ENCODE data around the gene DMBT1.

The DMBT1 gene

DNA sequence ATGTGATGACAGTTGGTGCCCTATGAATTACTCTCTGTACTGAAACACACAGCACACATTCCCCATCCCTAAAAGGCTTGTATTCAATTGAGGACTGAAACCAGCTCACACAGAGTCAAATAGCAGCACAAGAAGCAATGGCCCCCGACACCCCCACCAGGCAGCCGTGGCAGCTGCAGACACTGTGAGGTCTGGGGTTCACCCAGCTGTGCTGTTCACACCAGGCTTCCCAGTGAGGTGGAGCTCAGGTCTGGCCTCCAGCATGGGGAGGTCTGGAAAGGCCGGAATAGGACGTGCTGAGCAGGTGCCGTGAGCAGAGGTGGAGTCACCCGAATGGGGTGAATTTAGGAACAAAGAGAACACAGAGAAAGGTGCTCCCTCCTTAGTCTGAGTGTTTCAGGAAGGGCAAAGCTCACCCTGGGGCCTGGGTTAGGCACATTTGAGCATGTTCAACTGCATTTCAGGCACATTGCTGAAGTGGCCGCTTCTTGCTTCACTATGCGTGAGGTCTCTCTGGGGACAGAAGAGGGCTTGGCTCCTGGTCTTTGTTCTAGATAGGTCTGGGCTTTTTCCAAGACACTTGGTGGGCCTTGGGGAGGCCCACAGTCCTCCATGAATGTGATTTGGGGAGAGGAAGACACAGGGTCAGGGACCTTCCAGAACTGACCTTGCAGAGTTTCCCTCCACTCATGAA lies 97.9 kb downstream of the DMBT1 start:
- TF ChIP-seq, protein P1, sequence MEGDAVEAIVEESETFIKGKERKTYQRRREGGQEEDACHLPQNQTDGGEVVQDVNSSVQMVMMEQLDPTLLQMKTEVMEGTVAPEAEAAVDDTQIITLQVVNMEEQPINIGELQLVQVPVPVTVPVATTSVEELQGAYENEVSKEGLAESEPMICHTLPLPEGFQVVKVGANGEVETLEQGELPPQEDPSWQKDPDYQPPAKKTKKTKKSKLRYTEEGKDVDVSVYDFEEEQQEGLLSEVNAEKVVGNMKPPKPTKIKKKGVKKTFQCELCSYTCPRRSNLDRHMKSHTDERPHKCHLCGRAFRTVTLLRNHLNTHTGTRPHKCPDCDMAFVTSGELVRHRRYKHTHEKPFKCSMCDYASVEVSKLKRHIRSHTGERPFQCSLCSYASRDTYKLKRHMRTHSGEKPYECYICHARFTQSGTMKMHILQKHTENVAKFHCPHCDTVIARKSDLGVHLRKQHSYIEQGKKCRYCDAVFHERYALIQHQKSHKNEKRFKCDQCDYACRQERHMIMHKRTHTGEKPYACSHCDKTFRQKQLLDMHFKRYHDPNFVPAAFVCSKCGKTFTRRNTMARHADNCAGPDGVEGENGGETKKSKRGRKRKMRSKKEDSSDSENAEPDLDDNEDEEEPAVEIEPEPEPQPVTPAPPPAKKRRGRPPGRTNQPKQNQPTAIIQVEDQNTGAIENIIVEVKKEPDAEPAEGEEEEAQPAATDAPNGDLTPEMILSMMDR (IDR thresholded peaks at IDR 0.05; ENCODE audit: borderline replicate concordance, insufficient read depth, low read depth, low read length), result no peak
- no peak overlapping the region for H3K4me3 ChIP-seq (ENCODE audit: low read depth, low read length)

DNA sequence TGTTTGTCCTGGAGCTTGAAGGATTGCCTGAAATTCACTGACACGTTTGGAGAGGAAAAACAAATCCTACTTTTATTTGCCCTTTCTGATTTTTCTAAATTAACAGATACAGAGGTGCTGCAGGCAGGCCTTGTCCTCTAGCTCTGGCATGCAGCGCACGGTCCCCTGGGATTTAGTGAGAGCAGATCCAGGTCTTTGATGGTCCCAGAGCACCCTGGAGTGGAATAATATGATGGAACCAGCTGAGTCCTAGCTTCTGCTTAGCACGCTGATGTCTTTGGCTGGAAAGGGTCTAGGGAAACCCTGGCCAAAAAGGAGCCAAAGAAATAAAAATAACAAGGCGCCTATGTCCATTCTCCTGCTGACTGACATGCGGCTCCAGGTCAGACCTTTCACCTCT lies 98.6 kb downstream of the DMBT1 start:
- TF ChIP-seq, protein P1 (IDR thresholded peaks at IDR 0.05; ENCODE audit: borderline replicate concordance, insufficient read depth, low read depth, low read length), result no peak

DNA sequence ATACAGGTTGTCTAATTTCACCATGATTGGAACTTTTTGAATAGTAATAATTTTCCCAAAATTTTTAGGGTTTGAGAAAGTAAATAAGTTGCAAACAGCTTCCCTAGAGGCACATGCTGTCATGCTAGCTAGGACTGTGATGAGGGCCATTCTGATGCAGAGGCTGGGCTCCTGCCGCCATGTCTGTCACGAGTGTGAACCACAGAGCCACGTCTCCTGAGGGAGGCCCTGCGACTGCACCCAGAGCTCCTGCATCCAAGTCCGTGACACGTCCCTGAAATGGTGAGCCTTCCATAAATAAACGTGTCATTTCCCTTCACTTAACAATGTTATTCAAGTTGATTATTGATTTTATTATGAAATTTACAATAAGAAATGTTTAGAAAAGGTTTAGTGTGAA lies 99.1 kb downstream of the DMBT1 start:
- H3K4me3 ChIP-seq (ENCODE audit: low read depth, low read length), result no peak overlapping the region
- TF ChIP-seq, protein P1 (IDR thresholded peaks at IDR 0.05; ENCODE audit: borderline replicate concordance, insufficient read depth, low read depth, low read length), result no peak

More for the DNA sequence above, 98.6 kb downstream of the DMBT1 start:
- H3K4me3 ChIP-seq (ENCODE audit: low read depth, low read length), result no peak overlapping the region

DNA sequence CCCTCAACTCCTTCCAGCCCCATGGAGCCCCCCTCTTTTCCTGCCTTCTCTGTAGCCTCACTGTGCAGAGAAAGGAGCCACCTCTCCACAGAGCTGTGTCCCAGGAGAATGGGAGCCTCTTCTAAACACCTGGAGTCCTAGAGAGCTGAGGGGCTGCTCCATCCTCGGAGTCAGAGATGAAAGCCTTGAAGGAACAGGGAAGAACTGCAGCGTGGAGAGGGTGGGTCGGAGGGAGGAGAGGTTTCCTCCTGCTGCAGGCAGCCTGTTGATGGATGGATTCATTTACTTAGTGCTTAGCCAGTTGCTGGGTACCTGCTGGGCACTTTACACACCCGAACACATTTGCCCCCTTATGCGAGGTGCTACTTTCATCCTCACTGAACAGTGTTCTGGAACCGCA lies 100.1 kb downstream of the DMBT1 start:
- TF ChIP-seq, protein P1 (IDR thresholded peaks at IDR 0.05; ENCODE audit: borderline replicate concordance, insufficient read depth, low read depth, low read length), result no peak
- H3K4me3 ChIP-seq (ENCODE audit: low read depth, low read length), result no peak overlapping the region

DNA sequence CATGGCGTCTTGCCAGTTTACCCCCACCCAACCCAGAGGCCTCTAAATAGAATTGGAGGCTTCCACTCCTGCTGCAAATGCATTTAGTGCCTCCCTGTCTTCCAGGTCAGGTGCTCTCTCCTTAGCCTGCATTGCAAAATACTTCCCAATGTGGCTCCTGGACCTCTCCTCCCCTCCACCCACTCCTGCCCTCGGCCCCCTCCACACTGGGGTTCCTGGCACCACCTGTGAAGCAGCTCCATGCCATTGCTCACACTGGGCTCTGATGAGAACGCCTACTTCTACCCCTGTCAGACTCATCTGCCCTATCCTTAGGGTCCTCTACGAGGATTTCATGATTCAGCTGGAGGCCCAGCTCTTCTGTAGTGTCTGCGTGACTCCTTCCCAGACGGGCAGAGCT lies 101.7 kb downstream of the DMBT1 start:
- no peak overlapping the region for H3K4me3 ChIP-seq (ENCODE audit: low read depth, low read length)
- TF ChIP-seq, protein P1 (IDR thresholded peaks at IDR 0.05; ENCODE audit: borderline replicate concordance, insufficient read depth, low read depth, low read length), result no peak

DNA sequence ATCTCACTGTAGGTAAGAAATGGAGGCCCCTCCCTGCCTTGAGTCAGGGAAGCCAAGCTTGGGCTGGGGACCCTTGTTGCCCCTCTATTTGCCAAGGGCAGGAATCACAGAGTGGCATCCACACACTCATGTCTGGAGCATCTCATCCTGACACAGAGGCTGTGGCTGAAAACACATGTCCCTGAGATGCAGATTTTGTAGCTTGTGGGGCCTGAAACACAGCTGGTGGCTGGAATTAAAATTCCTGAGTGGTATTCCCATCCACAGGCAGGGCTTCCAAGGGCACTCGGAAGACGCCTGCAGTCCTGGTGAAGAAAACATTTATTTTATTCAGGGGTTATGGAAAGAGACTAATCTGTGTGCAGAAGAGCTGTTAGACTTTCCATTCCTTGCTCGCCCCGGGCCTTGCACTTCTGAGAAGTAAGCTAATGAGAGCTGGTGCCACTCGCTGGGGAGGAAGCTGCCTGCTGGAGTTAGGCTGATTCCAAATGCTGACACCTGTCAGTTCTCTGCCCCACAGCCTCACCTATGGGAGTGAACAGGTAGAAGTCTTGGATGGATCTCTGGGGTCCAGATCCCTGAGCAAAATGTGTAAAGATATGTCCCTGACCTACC lies 103.1 kb downstream of the DMBT1 start:
- H3K4me3 ChIP-seq (ENCODE audit: low read depth, low read length), result no peak overlapping the region
- TF ChIP-seq, protein P1 (IDR thresholded peaks at IDR 0.05; ENCODE audit: borderline replicate concordance, insufficient read depth, low read depth, low read length), result no peak

DNA sequence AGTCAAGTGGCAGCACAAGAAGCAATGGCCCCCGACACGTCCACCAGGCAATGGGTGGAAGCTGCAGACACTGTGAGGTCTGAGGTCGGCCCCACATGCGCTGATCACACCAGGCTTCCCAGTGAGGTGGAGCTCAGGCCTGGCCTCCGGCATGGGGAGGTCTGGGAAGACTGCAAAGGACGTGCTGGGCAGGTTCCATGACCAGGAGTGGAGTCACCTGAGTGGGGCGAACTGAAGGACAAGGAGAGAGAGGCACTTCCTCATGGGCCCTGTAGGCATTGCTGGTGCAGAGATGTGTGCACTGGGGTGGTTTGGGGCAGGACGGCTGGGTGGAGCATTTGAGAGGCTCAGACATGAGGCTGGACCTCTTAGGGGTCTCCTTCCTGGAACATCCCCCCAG lies 103.9 kb downstream of the DMBT1 start:
- no peak overlapping the region for H3K4me3 ChIP-seq (ENCODE audit: low read depth, low read length)

More for the DNA sequence above, 103.9 kb downstream of the DMBT1 start:
- TF ChIP-seq, protein P1 (IDR thresholded peaks at IDR 0.05; ENCODE audit: borderline replicate concordance, insufficient read depth, low read depth, low read length), result no peak
